Urinary bladder (tissue), 4 donors: ENCODE results near the gene EFS. TPM values are rescaled to one million over a fixed set of nuclear protein-coding genes. Genes with fewer than 3 reads are reported as not detected.
"Not testable (repeated sequence)": the region's sequence is repeated elsewhere in the genome, so short reads cannot be mapped to it uniquely, and the experiment has no call there.

ENCODE experiments used
- DNase-seq: peaks from one replicate; pipeline ENCODE4 v3.0.0-alpha.2; 2015; ENCODE audit errors: extremely low spot score
- H3K27ac ChIP-seq: one replicate; pipeline ENCODE4 v1.5.1; 2013; ENCODE audit warnings: low read depth, mild to moderate bottlenecking, moderate library complexity
- H3K36me3 ChIP-seq: one replicate; pipeline ENCODE4 v1.6.1; 2013; ENCODE audit warnings: mild to moderate bottlenecking, moderate library complexity; ENCODE audit not compliant: insufficient read depth
- H3K4me1 ChIP-seq: one replicate; pipeline ENCODE4 v1.6.1; 2013; ENCODE audit warnings: mild to moderate bottlenecking, moderate library complexity; ENCODE audit not compliant: insufficient read depth
- H3K4me3 ChIP-seq: one replicate; pipeline ENCODE4 v1.5.1; 2013; ENCODE audit warnings: low read depth, low read length
- WGBS: extraction: QIAGEN DNeasy Blood & Tissue Kit; methylation state at CpG from one replicate; pipeline ENCODE4 v1.1.7; 2013; 5-methylcytosine and 5-hydroxymethylcytosine counted together
- polyA plus RNA-seq: library from polyadenylated mRNA; stranded (reverse); fragments of 200-250 nt; gene quantifications from one replicate; pipeline ENCODE4 v1.2.3, GENCODE V29; 2013
- total RNA-seq: library from RNA; depleted of rRNA; stranded (reverse); fragments of >200 nt; gene quantifications from one replicate; pipeline ENCODE4 v1.2.3, GENCODE V29; 2014
- donor health status: healthy with polysubstance abuse.
- donor health status: healthy.

EFS gene
- total and polyA plus RNA-seq, 2 donors = 15.0 to 28.7 TPM

GRCh38 chr14:23404331-23404900 lies 39.4 kb upstream of the EFS start:
- Histone ChIP-seq H3K36me3 (no peaks in the 10 kb centered on the region), H3K27ac (no peak overlapping the region)
- 85% methylated on average over 14 of the region's 14 CpGs for WGBS

GRCh38 chr14:23403908-23404307 lies 38.9 kb upstream of the EFS start:
- H3K4me1 ChIP-seq = no peaks in the 10 kb centered on the region
- no peaks in the 10 kb centered on the region for H3K36me3 ChIP-seq
- H3K27ac ChIP-seq = no peak overlapping the region
- no peak overlapping the region for H3K4me3 ChIP-seq
- 70% methylated on average over 4 of the region's 4 CpGs for WGBS
- DNase-seq = no peak

More at GRCh38 chr14:23404331-23404900, 39.4 kb upstream of the EFS start:
- DNase-seq = no peak
- Histone ChIP-seq H3K4me1 (no peaks in the 10 kb centered on the region), H3K4me3 (no peak overlapping the region)

- H3K4me1 ChIP-seq = no peaks in the 10 kb centered on the region
- no peak for DNase-seq
- no peaks in the 10 kb centered on the region for H3K36me3 ChIP-seq
- H3K4me3 ChIP-seq = no peak overlapping the region
- H3K27ac ChIP-seq = no peak overlapping the region
- 67% methylated on average over 7 of the region's 7 CpGs for WGBS
Measured at GRCh38 chr14:23403139-23403438, 38.1 kb upstream of the EFS start.

- 62% methylated on average over 25 of the region's 25 CpGs for WGBS
- DNase-seq = no peak
- H3K36me3 ChIP-seq = no peaks in the 10 kb centered on the region
- H3K27ac ChIP-seq = no peak overlapping the region
- no peaks in the 10 kb centered on the region for H3K4me1 ChIP-seq
- no peak overlapping the region for H3K4me3 ChIP-seq
Measured at GRCh38 chr14:23402296-23403138, 37.5 kb upstream of the EFS start.

GRCh38 chr14:23401291-23401690 lies 36.3 kb upstream of the EFS start:
- H3K36me3 ChIP-seq = no peaks in the 10 kb centered on the region
- no peak for DNase-seq
- no peak overlapping the region for H3K27ac ChIP-seq
- 80% methylated on average over 4 of the region's 4 CpGs for WGBS
- no peaks in the 10 kb centered on the region for H3K4me1 ChIP-seq
- no peak overlapping the region for H3K4me3 ChIP-seq

GRCh38 chr14:23400496-23401149 lies 35.7 kb upstream of the EFS start:
- H3K27ac ChIP-seq, H3K4me3 ChIP-seq, H3K4me1 ChIP-seq, H3K36me3 ChIP-seq, DNase-seq: not testable (repeated sequence)
- WGBS = 90% methylated on average over 16 of the region's 16 CpGs

- Histone ChIP-seq H3K27ac (no peak overlapping the region), H3K36me3 (no peaks in the 10 kb centered on the region), H3K4me3 (no peak overlapping the region), H3K4me1 (no peaks in the 10 kb centered on the region)
- WGBS = 69% methylated on average over 6 of the region's 6 CpGs
- no peak for DNase-seq
Measured at GRCh38 chr14:23399591-23399990, 34.6 kb upstream of the EFS start.

- WGBS = 91% methylated on average over 3 of the region's 3 CpGs
- Histone ChIP-seq H3K36me3 (no peaks in the 10 kb centered on the region), H3K27ac (no peak overlapping the region), H3K4me3 (no peak overlapping the region), H3K4me1 (no peaks in the 10 kb centered on the region)
- DNase-seq = no peak
Measured at GRCh38 chr14:23399136-23399535, 34.2 kb upstream of the EFS start.

GRCh38 chr14:23398348-23398747 lies 33.4 kb upstream of the EFS start:
- 91% methylated on average over 4 of the region's 4 CpGs for WGBS

GRCh38 chr14:23396781-23397407 lies 31.9 kb upstream of the EFS start:
- no peak overlapping the region for H3K27ac ChIP-seq
- no peaks in the 10 kb centered on the region for H3K4me1 ChIP-seq
- 93% methylated on average over 10 of the region's 10 CpGs for WGBS

More at GRCh38 chr14:23398348-23398747, 33.4 kb upstream of the EFS start:
- Histone ChIP-seq H3K27ac (no peak overlapping the region), H3K4me1 (no peaks in the 10 kb centered on the region), H3K4me3 (no peak overlapping the region), H3K36me3 (no peaks in the 10 kb centered on the region)
- no peak for DNase-seq

GRCh38 chr14:23396126-23396525 lies 31.2 kb upstream of the EFS start:
- Histone ChIP-seq H3K36me3 (no peaks in the 10 kb centered on the region), H3K4me3 (no peak overlapping the region), H3K27ac (no peak overlapping the region), H3K4me1 (no peaks in the 10 kb centered on the region)
- WGBS = 92% methylated on average over 10 of the region's 10 CpGs
- DNase-seq = no peak

More at GRCh38 chr14:23396781-23397407, 31.9 kb upstream of the EFS start:
- Histone ChIP-seq H3K4me3 (no peak overlapping the region), H3K36me3 (no peaks in the 10 kb centered on the region)
- DNase-seq = no peak

GRCh38 chr14:23392613-23393012 lies 27.6 kb upstream of the EFS start:
- H3K4me3 ChIP-seq = no peak overlapping the region
- no peaks in the 10 kb centered on the region for H3K36me3 ChIP-seq
- H3K4me1 ChIP-seq = no peaks in the 10 kb centered on the region
- no peak overlapping the region for H3K27ac ChIP-seq
- DNase-seq = no peak
- WGBS = 79% methylated on average over 7 of the region's 7 CpGs

- 90% methylated on average over 4 of the region's 19 CpGs for WGBS
- not testable (repeated sequence) for H3K36me3 ChIP-seq, H3K4me1 ChIP-seq
Measured at GRCh38 chr14:23389871-23390270, 24.9 kb upstream of the EFS start.

GRCh38 chr14:23389396-23389795 lies 24.4 kb upstream of the EFS start:
- 77% methylated on average over 12 of the region's 12 CpGs for WGBS
- no peak for DNase-seq
- Histone ChIP-seq H3K4me1 (no peaks in the 10 kb centered on the region), H3K27ac (no peak overlapping the region), H3K4me3 (no peak overlapping the region), H3K36me3 (no peaks in the 10 kb centered on the region)

More at GRCh38 chr14:23389871-23390270, 24.9 kb upstream of the EFS start:
- not testable (repeated sequence) for H3K27ac ChIP-seq, DNase-seq, H3K4me3 ChIP-seq
